HG02610 (cell line): Measurements from ENCODE around the gene MEI1.
"Not testable (repeated sequence)": the region's sequence is repeated elsewhere in the genome, so short reads cannot be mapped to it uniquely, and the experiment has no call there.

ENCODE experiments used
- ATAC-seq: cut with Tn5 transposase; IDR thresholded peaks from one replicate; pipeline ENCODE4 v1.9.1; 2021; ENCODE audit warnings: mild to moderate bottlenecking, moderate library complexity; ENCODE audit not compliant: unreplicated experiment

The MEI1 gene

DNA sequence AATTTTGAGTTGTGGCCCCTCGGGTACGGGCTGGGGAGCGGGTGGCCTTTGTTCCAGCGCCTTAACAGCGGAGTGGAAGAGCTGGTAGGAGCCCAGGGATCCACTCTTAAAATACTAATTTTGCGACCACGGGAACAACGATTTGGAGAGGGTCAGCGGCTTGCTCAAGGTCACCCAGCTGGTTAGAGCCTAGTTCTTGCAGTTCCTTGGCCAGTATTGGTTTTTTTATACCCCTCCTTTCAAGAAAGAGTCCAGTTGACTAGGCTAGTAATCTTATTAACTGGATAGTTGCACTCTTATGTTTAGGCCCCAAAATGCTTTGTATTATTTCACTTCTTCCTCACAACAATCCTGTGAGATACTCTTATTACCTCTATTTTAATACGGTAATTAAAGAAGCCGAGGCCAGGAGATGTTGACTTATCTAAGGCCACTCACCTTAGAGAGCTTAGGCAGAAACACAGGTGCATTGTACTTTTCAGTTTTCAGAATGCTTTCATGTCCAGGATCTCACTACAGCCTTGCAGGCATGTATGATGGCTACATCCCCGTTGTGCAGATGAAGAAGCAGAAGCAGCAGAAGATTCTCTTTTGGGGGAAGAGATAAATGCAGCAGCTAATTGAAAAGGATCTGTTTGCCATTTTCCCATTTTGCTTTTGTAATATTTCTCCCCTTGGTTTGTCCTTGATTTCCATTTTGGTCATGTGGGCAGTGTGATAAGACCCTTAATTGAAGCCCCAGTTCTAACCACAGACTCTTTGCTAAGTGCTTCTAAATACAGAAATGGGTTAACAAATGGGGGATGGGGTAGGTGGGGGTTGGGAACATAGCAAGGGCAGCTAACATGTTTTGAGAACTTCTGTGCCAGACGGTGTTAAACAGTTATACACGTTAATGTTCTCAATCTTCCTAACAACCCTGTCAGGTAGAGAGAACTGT, 135.0 kb downstream of the MEI1 start:
- ATAC-seq = no peak

DNA sequence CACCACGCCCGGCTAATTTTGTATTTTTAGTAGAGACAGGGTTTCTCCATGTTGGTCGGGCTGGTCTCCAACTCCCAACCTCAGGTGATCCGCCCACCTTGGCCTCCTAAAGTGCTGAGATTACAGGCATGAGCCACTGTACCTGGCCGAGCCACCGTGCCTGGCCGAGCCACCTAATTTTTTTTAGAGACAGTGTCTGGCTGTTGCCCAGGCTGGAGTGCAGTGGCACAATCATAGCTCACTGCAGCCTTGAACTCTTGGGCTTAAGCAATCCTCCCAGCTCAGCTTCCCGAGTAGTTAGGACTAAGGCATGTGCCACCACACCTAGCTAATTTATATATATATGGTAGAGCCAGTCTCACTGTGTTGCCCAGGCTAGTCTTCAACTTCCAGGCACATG, 136.2 kb downstream of the MEI1 start:
- not testable (repeated sequence) for ATAC-seq

DNA sequence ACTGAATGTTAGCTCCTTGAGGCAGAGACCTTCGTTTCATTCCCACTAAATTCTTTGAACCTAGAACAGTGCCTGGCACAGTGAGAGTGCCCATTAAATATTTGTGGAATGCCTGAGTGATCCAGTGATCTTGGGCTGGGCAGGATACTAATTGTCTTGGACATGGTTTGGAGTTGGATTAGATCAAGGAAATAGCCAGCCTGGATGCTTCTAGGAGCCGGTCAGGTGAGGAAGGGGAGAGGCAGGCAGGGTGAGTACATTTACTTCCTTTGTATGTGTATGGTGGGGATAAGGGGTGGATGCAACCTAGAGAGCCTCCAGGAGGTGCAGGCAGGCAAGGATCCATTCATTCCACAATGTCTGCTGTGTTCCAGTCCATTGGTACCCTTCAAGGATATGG, 137.2 kb downstream of the MEI1 start:
- no peak for ATAC-seq

DNA sequence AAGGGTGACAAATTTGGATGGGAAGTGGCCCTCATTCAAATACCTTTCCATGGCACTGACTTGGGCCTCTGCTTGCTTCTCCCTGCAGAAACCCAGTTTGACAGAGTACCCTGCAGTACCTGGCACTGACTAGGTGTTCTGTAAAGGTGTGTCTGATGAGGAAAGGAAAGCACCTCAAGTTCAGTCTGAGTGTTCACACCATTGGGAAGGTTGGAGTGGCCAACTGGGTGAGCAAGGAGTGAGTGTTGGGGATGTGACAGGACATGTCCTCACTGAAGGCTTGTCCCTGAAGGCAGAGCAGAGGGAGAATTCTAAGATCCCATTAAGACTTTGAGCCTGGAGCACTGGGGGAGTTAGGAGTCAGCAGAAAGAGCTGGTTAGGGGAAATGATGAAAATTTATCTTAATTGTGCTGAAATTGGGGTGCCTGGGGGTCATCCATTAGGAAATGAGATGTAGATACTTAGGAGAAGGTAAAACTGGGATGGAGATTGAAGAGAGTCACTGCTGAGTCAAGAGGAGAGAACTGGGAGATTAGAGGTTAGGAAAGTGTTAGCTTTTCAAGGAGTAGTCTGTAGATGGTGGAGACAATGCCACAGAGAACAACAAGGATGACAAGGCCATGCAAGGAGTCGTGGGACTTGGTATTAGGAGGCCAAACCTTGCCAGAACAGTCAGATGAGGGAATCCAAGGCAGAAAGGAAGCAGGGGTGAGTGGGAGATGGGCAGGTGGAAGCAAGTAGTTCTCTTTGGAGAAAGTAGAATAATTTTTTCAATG, 139.7 kb downstream of the MEI1 start:
- ATAC-seq = no peak

DNA sequence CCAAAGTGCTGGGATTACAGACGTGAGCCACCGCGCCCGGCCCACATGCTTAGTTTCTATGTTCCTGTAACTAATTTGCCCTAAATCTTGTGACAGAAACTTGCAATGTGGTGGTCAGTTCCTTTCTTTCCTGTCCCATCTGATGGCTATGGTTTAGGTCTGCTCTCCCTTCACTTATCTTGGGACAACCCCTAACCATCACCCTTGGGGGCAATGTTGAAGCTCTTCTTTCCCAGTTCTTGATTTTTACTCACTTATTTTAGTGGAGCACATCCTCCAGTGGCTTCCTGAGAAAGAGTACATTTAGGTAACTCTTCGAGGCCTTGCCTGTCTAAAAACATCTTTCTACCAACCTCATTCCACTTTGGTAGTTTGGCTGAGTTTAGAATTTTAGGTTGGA, 140.9 kb downstream of the MEI1 start:
- ATAC-seq = no peak

DNA sequence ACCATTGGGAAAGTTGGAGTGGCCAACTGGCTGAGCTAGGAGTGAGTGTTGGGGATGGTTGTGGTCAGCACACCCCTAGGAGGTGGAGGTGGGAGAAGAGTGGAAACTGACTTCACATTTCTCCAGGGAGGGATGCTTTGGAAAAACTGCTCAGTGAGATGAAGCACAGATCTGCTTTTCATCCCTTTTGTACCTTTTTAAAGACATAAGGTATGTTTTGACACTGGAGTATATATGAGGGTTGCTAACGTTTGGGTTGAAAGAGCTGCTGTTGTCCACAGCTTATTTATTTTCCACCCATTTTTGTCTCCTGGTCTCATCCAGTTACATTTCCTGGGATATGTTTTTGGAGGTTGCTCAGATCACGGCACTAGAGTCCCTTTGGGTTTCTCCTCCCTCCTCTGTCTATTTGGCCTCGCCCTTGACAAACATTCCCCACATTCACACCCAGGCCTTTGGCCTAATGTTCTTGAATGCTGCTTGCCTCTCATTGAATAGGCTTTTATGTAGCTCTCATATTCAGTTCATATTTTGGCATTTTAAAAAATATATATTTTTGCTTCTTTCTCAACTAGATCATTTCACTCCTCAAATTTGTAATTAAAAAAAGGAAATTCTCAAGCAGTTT, 141.9 kb downstream of the MEI1 start:
- ATAC-seq = no peak

DNA sequence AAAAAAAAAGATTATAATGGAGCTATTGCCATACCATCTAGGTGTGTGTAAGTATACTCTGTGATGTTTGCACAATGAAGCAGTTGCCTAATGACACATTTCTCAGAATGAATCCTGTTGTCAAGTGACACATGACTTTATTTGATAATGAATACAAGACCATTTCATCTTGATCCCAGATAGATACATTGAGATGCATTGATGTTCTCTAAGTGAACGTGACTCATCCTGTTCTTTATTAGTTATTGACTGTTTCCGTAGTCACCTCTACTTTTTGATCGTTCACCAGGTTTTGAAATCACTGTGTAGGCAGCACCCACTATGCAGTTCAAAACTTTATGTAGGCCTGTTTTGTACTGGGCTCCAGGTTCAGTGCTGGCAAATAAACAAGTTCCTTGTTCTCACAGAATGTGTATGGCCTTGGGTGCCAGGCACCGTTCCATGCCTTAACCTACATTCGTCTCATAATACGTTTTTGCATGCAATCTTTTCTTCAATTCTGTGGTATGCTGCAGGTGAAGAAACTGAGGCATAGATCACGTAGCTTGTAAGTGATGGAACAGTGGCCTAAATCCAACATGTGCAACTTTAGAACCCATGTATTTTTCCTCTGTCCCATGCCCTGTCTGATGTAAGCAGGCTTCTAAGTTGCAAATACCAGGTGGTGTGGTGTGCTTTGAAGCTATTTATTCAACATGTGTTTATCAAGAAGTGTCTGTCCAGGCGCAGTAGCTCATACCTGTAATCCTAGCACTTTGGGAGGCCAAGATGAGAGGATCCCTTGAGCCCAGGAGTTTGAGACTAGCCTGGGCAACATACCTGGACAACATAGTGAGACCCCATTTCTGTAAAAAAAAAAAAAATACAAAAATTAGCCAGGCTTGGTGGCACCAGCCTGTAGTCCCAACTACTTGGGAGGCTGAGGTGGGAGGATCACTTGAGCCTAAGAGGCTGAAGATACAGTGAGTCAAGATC, 144.0 kb downstream of the MEI1 start:
- no peak for ATAC-seq

DNA sequence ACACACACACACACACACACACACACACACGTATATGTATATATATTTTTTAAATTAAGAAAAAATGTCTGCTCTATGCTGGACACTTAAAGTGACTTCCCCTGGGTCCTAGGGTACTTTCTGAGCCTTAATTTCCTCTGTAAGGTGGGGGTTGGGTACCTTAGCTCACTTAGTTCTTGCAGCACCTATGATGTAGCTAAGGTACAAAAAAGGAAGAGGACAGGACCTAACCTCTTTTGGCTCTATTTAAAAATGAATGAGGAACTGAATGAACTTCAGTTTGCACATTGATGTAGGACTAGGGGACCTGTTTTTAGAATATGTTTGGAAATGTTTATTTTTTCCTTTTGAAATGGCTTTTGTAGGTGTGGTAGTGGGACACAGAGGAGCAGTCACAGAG, 144.7 kb downstream of the MEI1 start:
- ATAC-seq = no peak

DNA sequence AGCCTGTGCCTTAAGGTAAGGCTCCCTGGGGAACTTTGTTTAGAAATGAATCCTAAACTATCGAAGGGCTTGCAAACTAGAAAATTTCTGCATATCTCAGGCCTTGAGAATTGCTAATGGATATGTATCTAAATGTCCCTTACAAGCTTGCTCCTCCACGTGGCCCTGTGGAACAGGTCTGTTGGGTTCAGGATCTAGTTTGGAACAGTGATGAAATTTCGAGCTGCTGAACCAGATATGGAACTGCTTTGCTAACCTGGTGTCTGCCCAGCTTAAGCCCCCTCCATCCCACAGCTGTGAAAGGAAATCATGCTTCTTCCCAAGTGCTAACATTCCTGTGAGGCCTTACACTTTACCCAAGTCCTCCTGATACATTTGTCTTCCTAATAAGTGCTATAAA, 145.2 kb downstream of the MEI1 start:
- ATAC-seq = no peak

DNA sequence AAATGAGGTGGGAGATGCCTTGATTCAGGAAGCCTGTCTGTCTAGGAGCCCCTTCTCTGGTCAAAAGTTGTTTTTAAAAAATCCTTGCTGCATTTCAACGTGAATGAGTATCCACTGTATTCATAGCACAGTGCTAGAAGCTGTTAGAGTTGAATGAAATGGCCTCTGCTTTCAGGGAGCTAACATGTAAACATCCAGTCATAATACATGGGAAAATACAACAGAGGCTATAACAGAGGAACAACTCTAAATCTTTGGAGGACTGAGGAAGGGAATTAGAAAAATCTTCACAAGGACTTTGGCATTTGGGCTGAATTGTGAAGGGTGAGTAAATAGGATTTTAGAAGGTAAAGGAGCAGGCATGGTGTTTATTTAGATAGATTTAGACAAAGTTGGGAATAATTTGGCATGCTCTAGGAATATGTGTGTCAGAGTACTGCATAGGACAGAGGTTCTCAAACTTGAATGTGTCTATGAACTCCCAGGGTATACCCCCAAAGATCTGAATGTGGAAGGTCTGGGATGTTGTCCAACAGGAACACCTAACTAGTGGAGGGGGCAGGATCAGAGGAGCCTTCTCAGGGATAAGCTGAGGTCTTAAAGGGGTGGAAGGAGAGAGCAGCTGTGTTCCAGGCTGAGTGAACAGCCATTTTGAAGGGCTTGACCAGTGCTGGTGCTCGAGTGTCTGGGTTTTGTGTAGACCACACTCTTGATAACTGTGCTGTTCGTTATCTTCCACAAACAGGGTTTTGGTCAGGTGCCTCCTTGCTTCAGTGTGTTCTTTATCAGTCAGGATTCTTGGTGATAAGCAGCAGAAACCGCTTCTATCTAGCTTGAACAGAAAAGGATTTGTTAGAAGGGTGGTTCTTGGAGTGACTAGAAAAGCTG, 146.3 kb downstream of the MEI1 start:
- no peak for ATAC-seq

DNA sequence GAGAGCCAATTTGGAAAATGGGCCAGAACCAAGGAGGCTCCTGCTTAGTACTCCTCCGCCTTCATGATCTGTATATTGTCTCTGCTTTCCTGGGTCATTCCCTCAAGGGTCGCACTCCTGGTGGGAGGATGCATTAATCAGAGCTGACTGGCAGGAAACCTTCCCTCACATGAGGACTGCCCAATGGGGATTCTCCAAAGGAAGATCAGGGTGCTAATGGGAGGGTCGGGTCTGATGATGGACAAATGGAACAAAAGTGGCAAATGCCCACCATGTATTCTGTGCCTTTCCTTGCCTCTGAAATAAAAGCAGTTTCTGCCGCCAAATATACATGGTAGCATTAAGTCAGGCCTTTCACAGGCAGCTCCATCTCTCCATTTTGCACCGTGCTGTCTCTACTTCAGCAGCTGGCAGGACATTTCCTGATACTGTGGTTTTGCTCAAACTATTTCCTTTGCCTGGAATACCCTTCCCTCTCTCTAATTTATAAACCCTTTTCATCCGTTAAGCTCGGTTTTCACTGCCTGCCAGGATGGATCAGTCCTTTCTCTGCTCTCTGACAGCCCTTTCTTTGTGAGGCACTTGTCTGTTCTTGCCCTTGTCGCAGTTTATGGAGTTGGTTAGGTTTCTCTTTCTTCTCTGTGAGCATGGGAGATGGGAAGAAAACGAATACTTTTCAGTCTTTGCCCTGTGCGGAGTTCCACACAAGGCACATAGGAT, 147.1 kb downstream of the MEI1 start:
- no peak for ATAC-seq

DNA sequence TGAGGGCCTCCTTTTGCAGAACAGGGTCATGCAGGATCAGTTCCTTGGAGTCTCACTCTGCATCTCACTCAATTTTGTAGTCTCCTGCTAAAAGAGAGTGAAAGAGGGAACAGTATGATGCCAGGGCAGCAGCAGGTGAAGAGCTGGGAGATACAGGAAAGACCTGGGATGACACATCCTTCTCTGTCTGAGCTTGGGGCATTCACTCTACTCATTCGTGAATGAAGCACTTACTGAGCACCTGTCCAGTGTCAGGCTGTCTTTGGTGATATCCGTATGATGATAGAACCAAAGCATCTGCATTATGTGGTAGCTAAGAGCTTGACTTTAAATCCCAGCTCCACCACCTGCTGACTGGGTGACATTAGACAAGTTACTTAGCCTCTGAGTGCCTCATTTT, 148.0 kb downstream of the MEI1 start:
- no peak for ATAC-seq

DNA sequence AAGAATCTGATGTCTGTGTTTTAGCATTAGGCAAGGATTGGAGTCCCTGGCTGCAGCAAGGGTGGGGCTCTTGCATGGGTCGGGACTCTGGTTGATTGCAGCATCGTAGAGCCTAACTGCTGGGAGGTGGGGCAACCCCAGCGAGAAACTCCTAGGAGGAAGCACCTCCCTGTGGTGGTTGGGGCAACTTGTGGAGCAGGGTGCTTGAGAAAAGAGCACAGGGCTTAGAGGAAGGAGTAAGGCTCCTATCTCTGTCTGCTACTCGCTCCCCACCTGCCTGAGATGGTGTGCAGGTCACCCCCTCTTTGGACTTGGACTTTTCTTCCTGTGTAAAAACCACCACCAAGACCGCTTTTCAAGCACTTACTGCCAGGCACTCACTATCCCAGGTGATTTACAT, 149.2 kb downstream of the MEI1 start:
- no peak for ATAC-seq
